K562 (cell line): ENCODE results near the gene FGF2. TPM values are rescaled to one million over a fixed set of nuclear protein-coding genes. Genes with fewer than 3 reads are reported as not detected.

Experiments used
- JUND ChIP-seq, 2 experiments: IDR thresholded peaks; 2 replicates in 1 of 2; 3 replicates in 1 of 2; pipeline ENCODE4 v1.6.1; 2011; ENCODE audit warnings: borderline replicate concordance in 2 of 2, low read depth in 2 of 2, low read length in 2 of 2, improper control_type of control experiment in 1 of 2, missing biosample characterization in 1 of 2, missing genetic modification characterization in 1 of 2, missing genetic modification reagents in 1 of 2
- MEIS2 ChIP-seq: fragments of 450-650 bp; IDR thresholded peaks from 2 replicates; pipeline ENCODE4 v1.6.1; 2014; ENCODE audit warnings: mild to moderate bottlenecking; ENCODE audit not compliant: partially characterized antibody
- SMARCA4 ChIP-seq: fragments of 450-650 bp; IDR thresholded peaks from 2 replicates; pipeline ENCODE4 v1.6.1; 2016
- SMARCE1 ChIP-seq: fragments of 450-650 bp; IDR thresholded peaks from 2 replicates; pipeline ENCODE4 v1.7.1; 2016; ENCODE audit warnings: mild to moderate bottlenecking
- TEAD4 ChIP-seq, 2 experiments: sonication (generic) in 1 of 2; formaldehyde crosslinking in 1 of 2; IDR thresholded peaks; 2 replicates each; pipeline versions ENCODE4 v1.6.1 to v1.8.0; 2012 to 2022; ENCODE audit warnings: borderline replicate concordance in 1 of 2, inconsistent platforms in 1 of 2, low read length in 1 of 2, mild to moderate bottlenecking in 1 of 2, missing genetic modification reagents in 1 of 2
- ZNF175 ChIP-seq: fragments of 200-800 bp; sonication (Bioruptor generic); IDR thresholded peaks from 2 replicates; pipeline ENCODE4 v1.6.1; 2016; ENCODE audit warnings: low read depth, mild to moderate bottlenecking, missing genetic modification characterization, missing compliant biosample characterization
- ZNF584 ChIP-seq: fragments of 200-800 bp; sonication (Bioruptor generic); IDR thresholded peaks from 2 replicates; pipeline ENCODE4 v1.6.1; 2016; ENCODE audit warnings: low read depth, mild to moderate bottlenecking, missing genetic modification characterization, missing compliant biosample characterization
- polyA plus RNA-seq, 8 experiments: library from polyadenylated mRNA; depleted of rRNA in 4 of 8; stranded (reverse) in 5 of 8; unstranded in 3 of 8; fragments of >200 nt; fragmentation: Nextera tagmentation in 2 of 8; fragmentation: Illumina TruSeq in 1 of 8; extraction: Ambion mirVana in 2 of 8; extraction: Trizol in 1 of 8; gene quantifications; 2 replicates each; pipeline versions ENCODE4 v1.2.1 to v1.2.3, GENCODE V29; 2011 to 2014; ENCODE audit warnings: inconsistent platforms in 1 of 8, missing spikeins in 1 of 8
- total RNA-seq, 7 experiments: library from RNA; depleted of rRNA in 6 of 7; stranded (reverse); fragments of >200 nt in 6 of 7; fragmentation: Illumina TruSeq in 2 of 7; extraction: Trizol in 2 of 7; gene quantifications; 2 replicates each; pipeline versions ENCODE4 v1.2.1 to v1.2.3, GENCODE V29; 2011 to 2021; ENCODE audit warnings: low replicate concordance in 1 of 7
- TF ChIP-seq, protein P1 (sequence below): fragments of 450-650 bp; IDR thresholded peaks from 2 replicates; pipeline ENCODE4 v1.6.1; 2016
- TF ChIP-seq, protein P2 (sequence below): fragments of 450-650 bp; formaldehyde crosslinking; IDR thresholded peaks from 2 replicates; pipeline ENCODE4 v1.4.0; 2020; ENCODE audit warnings: mild to moderate bottlenecking
- TF ChIP-seq, protein P3 (sequence below): fragments of 150-350 bp; conservative IDR thresholded peaks from 2 replicates; pipeline ENCODE4 v1.6.1; 2014; ENCODE audit warnings: low read length
- TF ChIP-seq, protein P4 (sequence below): fragments of 450-650 bp; IDR thresholded peaks from 2 replicates; pipeline ENCODE4 v1.6.1; 2017; ENCODE audit warnings: antibody characterized with exemption, mild to moderate bottlenecking

The FGF2 gene
- total and polyA plus RNA-seq, 9 of the 15 experiments (the other 6 are each of a cell fraction or from before 2014, with no cell fraction given): 2.5 to 19.4 (median 9.2) TPM

DNA sequence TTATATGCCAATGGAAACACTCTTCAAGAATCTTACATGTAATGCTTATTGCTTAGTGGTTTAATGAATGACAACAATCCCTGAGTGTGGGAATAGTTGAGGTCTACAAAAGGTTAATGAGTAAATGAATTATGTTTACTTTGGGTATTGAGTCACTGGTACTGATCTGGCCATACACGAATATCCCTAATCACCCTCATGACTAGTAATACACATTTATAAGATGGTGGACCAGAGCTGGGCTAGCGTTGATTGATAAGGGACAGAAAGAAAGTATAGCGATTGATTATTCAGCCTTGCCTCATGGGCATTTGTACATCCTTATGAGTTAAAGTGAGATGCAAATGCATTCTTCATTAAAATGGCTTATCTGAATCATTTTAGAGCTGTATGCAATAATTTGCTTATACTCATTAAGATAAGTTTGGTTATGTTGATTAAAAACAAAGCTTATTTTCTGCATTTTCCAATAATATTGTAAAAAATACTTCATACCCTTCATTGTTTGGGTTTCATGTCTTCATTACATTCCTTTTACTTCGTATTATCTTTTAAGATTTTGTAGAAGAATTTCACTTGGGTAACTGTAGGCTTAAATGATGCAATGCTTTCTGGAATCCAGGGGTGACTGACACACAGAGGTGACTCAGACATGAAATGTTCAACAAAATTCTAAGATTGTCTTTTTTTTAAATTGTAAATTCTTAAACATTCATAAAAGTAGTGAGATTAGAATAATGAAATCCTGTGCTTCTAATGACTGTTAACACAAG is 47.4 kb downstream of the FGF2 start (continued):
- TF ChIP-seq ZNF584 (0 out of 2 replicates have a peak, but pooled peaks have one; percentile 45), TEAD4 (IDR thresholded peaks at IDR 0.05; ENCODE audit: low read length) (peak; percentile 69), TEAD4 (CRISPR knock-in tag; IDR thresholded peaks at IDR 0.05; ENCODE audit: borderline replicate concordance) (no peak), MEIS2 (peak; percentile 10), SMARCA4 (peak; percentile 71; the same call in 1 of the 2 replicates), SMARCE1 (peak; percentile 46; the same call in 1 of the 2 replicates), ZNF175 (CRISPR knock-in tag) (peak; percentile 65; the same call in 1 of the 2 replicates), JUND (IDR thresholded peaks at IDR 0.05; ENCODE audit: borderline replicate concordance, low read depth, low read length) (peak; percentile 88), JUND (tag; IDR thresholded peaks at IDR 0.05; ENCODE audit: borderline replicate concordance, low read depth, low read length) (peak; percentile 78; the same call in 2 of the 3 replicates)
- TF ChIP-seq, protein P1, sequence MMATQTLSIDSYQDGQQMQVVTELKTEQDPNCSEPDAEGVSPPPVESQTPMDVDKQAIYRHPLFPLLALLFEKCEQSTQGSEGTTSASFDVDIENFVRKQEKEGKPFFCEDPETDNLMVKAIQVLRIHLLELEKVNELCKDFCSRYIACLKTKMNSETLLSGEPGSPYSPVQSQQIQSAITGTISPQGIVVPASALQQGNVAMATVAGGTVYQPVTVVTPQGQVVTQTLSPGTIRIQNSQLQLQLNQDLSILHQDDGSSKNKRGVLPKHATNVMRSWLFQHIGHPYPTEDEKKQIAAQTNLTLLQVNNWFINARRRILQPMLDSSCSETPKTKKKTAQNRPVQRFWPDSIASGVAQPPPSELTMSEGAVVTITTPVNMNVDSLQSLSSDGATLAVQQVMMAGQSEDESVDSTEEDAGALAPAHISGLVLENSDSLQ: peak; percentile 94
- TF ChIP-seq, protein P2, sequence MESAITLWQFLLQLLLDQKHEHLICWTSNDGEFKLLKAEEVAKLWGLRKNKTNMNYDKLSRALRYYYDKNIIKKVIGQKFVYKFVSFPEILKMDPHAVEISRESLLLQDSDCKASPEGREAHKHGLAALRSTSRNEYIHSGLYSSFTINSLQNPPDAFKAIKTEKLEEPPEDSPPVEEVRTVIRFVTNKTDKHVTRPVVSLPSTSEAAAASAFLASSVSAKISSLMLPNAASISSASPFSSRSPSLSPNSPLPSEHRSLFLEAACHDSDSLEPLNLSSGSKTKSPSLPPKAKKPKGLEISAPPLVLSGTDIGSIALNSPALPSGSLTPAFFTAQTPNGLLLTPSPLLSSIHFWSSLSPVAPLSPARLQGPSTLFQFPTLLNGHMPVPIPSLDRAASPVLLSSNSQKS: no peak
- TF ChIP-seq, protein P3, sequence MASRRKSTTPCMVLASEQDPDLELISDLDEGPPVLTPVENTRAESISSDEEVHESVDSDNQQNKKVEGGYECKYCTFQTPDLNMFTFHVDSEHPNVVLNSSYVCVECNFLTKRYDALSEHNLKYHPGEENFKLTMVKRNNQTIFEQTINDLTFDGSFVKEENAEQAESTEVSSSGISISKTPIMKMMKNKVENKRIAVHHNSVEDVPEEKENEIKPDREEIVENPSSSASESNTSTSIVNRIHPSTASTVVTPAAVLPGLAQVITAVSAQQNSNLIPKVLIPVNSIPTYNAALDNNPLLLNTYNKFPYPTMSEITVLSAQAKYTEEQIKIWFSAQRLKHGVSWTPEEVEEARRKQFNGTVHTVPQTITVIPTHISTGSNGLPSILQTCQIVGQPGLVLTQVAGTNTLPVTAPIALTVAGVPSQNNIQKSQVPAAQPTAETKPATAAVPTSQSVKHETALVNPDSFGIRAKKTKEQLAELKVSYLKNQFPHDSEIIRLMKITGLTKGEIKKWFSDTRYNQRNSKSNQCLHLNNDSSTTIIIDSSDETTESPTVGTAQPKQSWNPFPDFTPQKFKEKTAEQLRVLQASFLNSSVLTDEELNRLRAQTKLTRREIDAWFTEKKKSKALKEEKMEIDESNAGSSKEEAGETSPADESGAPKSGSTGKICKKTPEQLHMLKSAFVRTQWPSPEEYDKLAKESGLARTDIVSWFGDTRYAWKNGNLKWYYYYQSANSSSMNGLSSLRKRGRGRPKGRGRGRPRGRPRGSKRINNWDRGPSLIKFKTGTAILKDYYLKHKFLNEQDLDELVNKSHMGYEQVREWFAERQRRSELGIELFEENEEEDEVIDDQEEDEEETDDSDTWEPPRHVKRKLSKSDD: no peak
- TF ChIP-seq, protein P4, sequence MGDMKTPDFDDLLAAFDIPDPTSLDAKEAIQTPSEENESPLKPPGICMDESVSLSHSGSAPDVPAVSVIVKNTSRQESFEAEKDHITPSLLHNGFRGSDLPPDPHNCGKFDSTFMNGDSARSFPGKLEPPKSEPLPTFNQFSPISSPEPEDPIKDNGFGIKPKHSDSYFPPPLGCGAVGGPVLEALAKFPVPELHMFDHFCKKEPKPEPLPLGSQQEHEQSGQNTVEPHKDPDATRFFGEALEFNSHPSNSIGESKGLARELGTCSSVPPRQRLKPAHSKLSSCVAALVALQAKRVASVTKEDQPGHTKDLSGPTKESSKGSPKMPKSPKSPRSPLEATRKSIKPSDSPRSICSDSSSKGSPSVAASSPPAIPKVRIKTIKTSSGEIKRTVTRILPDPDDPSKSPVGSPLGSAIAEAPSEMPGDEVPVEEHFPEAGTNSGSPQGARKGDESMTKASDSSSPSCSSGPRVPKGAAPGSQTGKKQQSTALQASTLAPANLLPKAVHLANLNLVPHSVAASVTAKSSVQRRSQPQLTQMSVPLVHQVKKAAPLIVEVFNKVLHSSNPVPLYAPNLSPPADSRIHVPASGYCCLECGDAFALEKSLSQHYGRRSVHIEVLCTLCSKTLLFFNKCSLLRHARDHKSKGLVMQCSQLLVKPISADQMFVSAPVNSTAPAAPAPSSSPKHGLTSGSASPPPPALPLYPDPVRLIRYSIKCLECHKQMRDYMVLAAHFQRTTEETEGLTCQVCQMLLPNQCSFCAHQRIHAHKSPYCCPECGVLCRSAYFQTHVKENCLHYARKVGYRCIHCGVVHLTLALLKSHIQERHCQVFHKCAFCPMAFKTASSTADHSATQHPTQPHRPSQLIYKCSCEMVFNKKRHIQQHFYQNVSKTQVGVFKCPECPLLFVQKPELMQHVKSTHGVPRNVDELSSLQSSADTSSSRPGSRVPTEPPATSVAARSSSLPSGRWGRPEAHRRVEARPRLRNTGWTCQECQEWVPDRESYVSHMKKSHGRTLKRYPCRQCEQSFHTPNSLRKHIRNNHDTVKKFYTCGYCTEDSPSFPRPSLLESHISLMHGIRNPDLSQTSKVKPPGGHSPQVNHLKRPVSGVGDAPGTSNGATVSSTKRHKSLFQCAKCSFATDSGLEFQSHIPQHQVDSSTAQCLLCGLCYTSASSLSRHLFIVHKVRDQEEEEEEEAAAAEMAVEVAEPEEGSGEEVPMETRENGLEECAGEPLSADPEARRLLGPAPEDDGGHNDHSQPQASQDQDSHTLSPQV: 0 out of 2 replicates have a peak, but pooled peaks have one; percentile 12
